H1 (cell line): ENCODE results near the gene SCUBE2. TPM values are rescaled to one million over a fixed set of nuclear protein-coding genes. Genes with fewer than 3 reads are reported as not detected.

Experiments
- CTCF ChIA-PET: fragments of 300-600 bp; sonication (Branson Sonifier 250); formaldehyde crosslinking; loops from one replicate; lab custom pipeline; 2021; ENCODE audit not compliant: partially characterized antibody; lab: Charles Lee
- POLR2A ChIA-PET: fragments of 300-600 bp; sonication (Branson Sonifier 250); formaldehyde crosslinking; loops from one replicate; lab custom pipeline; 2021; ENCODE audit warnings: inconsistent platforms; ENCODE audit not compliant: partially characterized antibody; lab: Charles Lee
- DNase-seq, 2 experiments: peaks; one replicate each; pipeline versions ENCODE4 v3.0.0 to v3.0.0-alpha.2; 2010 to 2022; ENCODE audit warnings: low spot score in 2 of 2, low read depth in 1 of 2, mixed read lengths in 1 of 2
- FAIRE-seq: peaks from 2 replicates; lab custom pipeline; 2011; peaks lifted over from hg19 to GRCh38; lab: Jason Lieb, UNC
- H2AFZ ChIP-seq: 2 replicates; pipeline ENCODE4 v1.8.1; 2012; ENCODE audit warnings: low read length, inconsistent platforms
- H2AK5ac ChIP-seq: 2 replicates; pipeline ENCODE4 v1.6.1; 2013; ENCODE audit warnings: low read depth, low read length
- H2BK120ac ChIP-seq: replicated peaks from 2 replicates; pipeline ENCODE3; 2013; ENCODE audit warnings: low read depth, low read length, inconsistent platforms
- H2BK12ac ChIP-seq: 2 replicates; pipeline ENCODE4 v1.6.1; 2013; ENCODE audit warnings: low read depth, low read length
- H2BK15ac ChIP-seq: 2 replicates; pipeline ENCODE4 v1.6.1; 2013; ENCODE audit warnings: low read length
- H2BK20ac ChIP-seq: 2 replicates; pipeline ENCODE4 v1.6.1; 2013; ENCODE audit warnings: low read length
- H2BK5ac ChIP-seq: 2 replicates; pipeline ENCODE4 v1.6.1; 2013; ENCODE audit warnings: low read depth, low read length
- H3K14ac ChIP-seq: 2 replicates; pipeline ENCODE4 v1.6.1; 2013; ENCODE audit warnings: inconsistent platforms; ENCODE audit not compliant: insufficient read length
- H3K18ac ChIP-seq: 2 replicates; pipeline ENCODE4 v1.6.1; 2013; ENCODE audit warnings: low read length; ENCODE audit errors: extremely low read depth
- H3K23ac ChIP-seq: 2 replicates; pipeline ENCODE4 v1.6.1; 2013; ENCODE audit warnings: inconsistent platforms; ENCODE audit not compliant: insufficient read length
- H3K23me2 ChIP-seq: 2 replicates; pipeline ENCODE4 v1.6.1; 2013; ENCODE audit warnings: low read depth, low read length
- H3K27ac ChIP-seq: 2 replicates; pipeline ENCODE4 v1.6.1; 2011; ENCODE audit warnings: low read depth, low read length, inconsistent platforms
- H3K27me3 ChIP-seq, 4 experiments: replicated peaks in 1 of 4; 1 replicate in 1 of 4; 2 replicates in 3 of 4; pipeline versions ENCODE4 v1.6.1 to v1.8.1; 2011 to 2013; ENCODE audit warnings: low read length in 3 of 4, mild to moderate bottlenecking in 3 of 4, inconsistent platforms in 2 of 4, mixed read lengths in 2 of 4, moderate library complexity in 1 of 4; ENCODE audit not compliant: control insufficient read depth in 3 of 4, insufficient read depth in 3 of 4; ENCODE audit errors: extremely low read depth in 1 of 4
- H3K36me3 ChIP-seq, 4 experiments: 2 replicates each; pipeline versions ENCODE4 v1.6.1 to v1.8.1; 2011 to 2013; ENCODE audit warnings: mild to moderate bottlenecking in 4 of 4, low read length in 3 of 4, moderate library complexity in 2 of 4, control low read depth in 1 of 4, inconsistent platforms in 1 of 4; ENCODE audit not compliant: insufficient read depth in 4 of 4, control insufficient read depth in 2 of 4
- H3K4ac ChIP-seq: replicated peaks from 2 replicates; pipeline ENCODE3; 2013; ENCODE audit warnings: low read length, low read depth, mixed read lengths, inconsistent platforms; ENCODE audit not compliant: insufficient read length
- H3K4me1 ChIP-seq, 4 experiments: replicated peaks in 1 of 4; 1 replicate in 1 of 4; 2 replicates in 3 of 4; pipeline versions ENCODE4 v1.6.1 to v1.8.1; 2011 to 2013; ENCODE audit warnings: low read length in 3 of 4, inconsistent platforms in 2 of 4, mixed read lengths in 1 of 4; ENCODE audit not compliant: insufficient read depth in 4 of 4, control insufficient read depth in 3 of 4
- H3K4me2 ChIP-seq, 2 experiments: 2 replicates each; pipeline versions ENCODE4 v1.6.1 to v1.8.1; 2011 to 2013; ENCODE audit warnings: low read depth in 2 of 2, low read length in 2 of 2, control low read depth in 1 of 2, inconsistent platforms in 1 of 2, mild to moderate bottlenecking in 1 of 2; ENCODE audit not compliant: insufficient read depth in 1 of 2
- H3K4me3 ChIP-seq, 4 experiments: fragments of 200-600, 300-600 bp in 1 of 4; sonication (generic), shearing (Covaris generic), sonication (Bioruptor Twin) in 1 of 4; 2 replicates each; pipeline versions ENCODE4 v1.5.1 to v1.8.1; 2011 to 2016; ENCODE audit warnings: low read length in 4 of 4, low read depth in 3 of 4, control low read depth in 2 of 4, inconsistent platforms in 2 of 4, mild to moderate bottlenecking in 2 of 4, mixed read lengths in 1 of 4, moderate library complexity in 1 of 4; ENCODE audit not compliant: insufficient read depth in 2 of 4; ENCODE audit errors: extremely low read depth in 1 of 4
- H3K56ac ChIP-seq: replicated peaks from 2 replicates; pipeline ENCODE3; 2013; ENCODE audit warnings: low read depth, mild to moderate bottlenecking, mixed read lengths, low read length, inconsistent platforms; ENCODE audit not compliant: insufficient read length
- H3K79me1 ChIP-seq: 2 replicates; pipeline ENCODE4 v1.6.1; 2013; ENCODE audit warnings: low read depth, low read length, control low read depth
- H3K79me2 ChIP-seq, 2 experiments: 2 replicates each; pipeline versions ENCODE4 v1.6.1 to v1.8.1; 2012 to 2013; ENCODE audit warnings: low read length in 2 of 2, mild to moderate bottlenecking in 2 of 2, inconsistent platforms in 1 of 2; ENCODE audit not compliant: insufficient read depth in 2 of 2, control insufficient read depth in 1 of 2
- H3K9ac ChIP-seq, 4 experiments: replicated peaks in 1 of 4; 1 replicate in 1 of 4; 2 replicates in 3 of 4; pipeline versions ENCODE4 v1.6.1 to v1.8.1; 2011 to 2013; ENCODE audit warnings: low read depth in 3 of 4, low read length in 3 of 4, control low read depth in 2 of 4, mild to moderate bottlenecking in 2 of 4, moderate library complexity in 2 of 4, inconsistent platforms in 1 of 4; ENCODE audit errors: extremely low read depth in 1 of 4
- H3K9me3 ChIP-seq, 2 experiments: 2 replicates each; pipeline versions ENCODE4 v1.6.1 to v1.8.1; 2012 to 2013; ENCODE audit warnings: mild to moderate bottlenecking in 2 of 2, moderate library complexity in 2 of 2, control low read depth in 1 of 2, inconsistent platforms in 1 of 2, low read depth in 1 of 2, low read length in 1 of 2, mixed read lengths in 1 of 2; ENCODE audit not compliant: insufficient read depth in 2 of 2
- H4K20me1 ChIP-seq, 2 experiments: replicated peaks in 1 of 2; 2 replicates each; pipeline versions ENCODE3 to v1.8.1; 2011 to 2013; ENCODE audit warnings: inconsistent platforms in 2 of 2, low read length in 2 of 2, mild to moderate bottlenecking in 1 of 2; ENCODE audit not compliant: insufficient read depth in 2 of 2, control insufficient read depth in 1 of 2
- H4K5ac ChIP-seq: 2 replicates; pipeline ENCODE4 v1.6.1; 2013; ENCODE audit warnings: low read length, low read depth, mixed read lengths, inconsistent platforms; ENCODE audit not compliant: insufficient read length
- H4K8ac ChIP-seq: 2 replicates; pipeline ENCODE4 v1.8.0; 2013; ENCODE audit warnings: mild to moderate bottlenecking, moderate library complexity, low read length, inconsistent platforms; ENCODE audit not compliant: insufficient read depth; ENCODE audit errors: extremely low read depth
- H4K91ac ChIP-seq: replicated peaks from 2 replicates; pipeline ENCODE3; 2013; ENCODE audit warnings: low read length, mixed read lengths, inconsistent platforms; ENCODE audit not compliant: insufficient read length
- BACH1 ChIP-seq: IDR thresholded peaks from 2 replicates; pipeline ENCODE4 v1.6.1; 2012; ENCODE audit warnings: low read length, improper control_type of control experiment
- CHD1 ChIP-seq: IDR thresholded peaks from 2 replicates; pipeline ENCODE4 v1.6.1; 2012; ENCODE audit warnings: low read depth, low read length, improper control_type of control experiment
- EGR1 ChIP-seq: IDR thresholded peaks from 2 replicates; pipeline ENCODE4 v1.6.1; 2011; ENCODE audit warnings: low read depth, low read length, borderline replicate concordance
- EP300 ChIP-seq, 2 experiments: IDR thresholded peaks; 1 replicate in 1 of 2; 2 replicates in 1 of 2; pipeline ENCODE4 v1.6.1; 2011 to 2012; ENCODE audit warnings: low read depth in 2 of 2, low read length in 2 of 2, mild to moderate bottlenecking in 2 of 2, borderline replicate concordance in 1 of 2, inconsistent platforms in 1 of 2, moderate library complexity in 1 of 2
- NRF1 ChIP-seq: IDR thresholded peaks from 2 replicates; pipeline ENCODE4 v1.6.1; 2011; ENCODE audit warnings: mild to moderate bottlenecking, low read depth, low read length, improper control_type of control experiment
- RAD21 ChIP-seq, 2 experiments: IDR thresholded peaks in 1 of 2; conservative IDR thresholded peaks in 1 of 2; 2 replicates each; pipeline ENCODE4 v1.6.1; 2011; ENCODE audit warnings: low read depth in 2 of 2, low read length in 2 of 2, improper control_type of control experiment in 1 of 2, inconsistent platforms in 1 of 2, mild to moderate bottlenecking in 1 of 2, moderate library complexity in 1 of 2
- RNF2 ChIP-seq: fragments of 200-900, 300-1000 bp; sonication (generic); IDR thresholded peaks from 2 replicates; pipeline ENCODE4 v1.7.1; 2016; ENCODE audit warnings: borderline replicate concordance, low read depth, mild to moderate bottlenecking, antibody characterized with exemption, low read length; ENCODE audit not compliant: poor library complexity, severe bottlenecking; ENCODE audit errors: missing control alignments
- RXRA ChIP-seq: IDR thresholded peaks from 2 replicates; pipeline ENCODE4 v1.6.1; 2011; ENCODE audit warnings: low read depth, mild to moderate bottlenecking, low read length, moderate library complexity; ENCODE audit not compliant: insufficient read depth
- SP2 ChIP-seq: IDR thresholded peaks from 2 replicates; pipeline ENCODE4 v1.6.1; 2012; ENCODE audit warnings: mild to moderate bottlenecking, low read length, inconsistent platforms
- SUZ12 ChIP-seq: fragments of 200-600 bp; sonication (generic); IDR thresholded peaks from 2 replicates; pipeline ENCODE4 v1.6.1; 2012; ENCODE audit warnings: mild to moderate bottlenecking, inconsistent platforms, low read length, moderate library complexity, mixed read lengths
- TAF7 ChIP-seq: optimal IDR thresholded peaks from 2 replicates; pipeline ENCODE3; 2011; ENCODE audit warnings: low read depth, mild to moderate bottlenecking, inconsistent platforms, low read length, moderate library complexity, borderline replicate concordance
- YY1 ChIP-seq: IDR thresholded peaks from 2 replicates; pipeline ENCODE4 v1.6.1; 2011; ENCODE audit warnings: low read depth, mild to moderate bottlenecking, low read length
- WGBS, 2 experiments: shearing (Covaris generic) in 1 of 2; methylation state at CpG; one replicate each; pipeline versions ENCODE4 v1.1.6 to v1.1.7; 2013 to 2015; ENCODE audit warnings: low lambda C conversion rate in 2 of 2, mixed read lengths in 2 of 2, inconsistent platforms in 1 of 2, low coverage in 1 of 2, missing lambda C conversion rate in 1 of 2; ENCODE audit not compliant: insufficient replicate concordance in 2 of 2, insufficient coverage in 1 of 2, insufficient read length in 1 of 2; ENCODE audit errors: extremely low coverage in 1 of 2, missing lambda C conversion rate in 1 of 2; 5-methylcytosine and 5-hydroxymethylcytosine counted together
- polyA plus RNA-seq, 7 experiments: library from polyadenylated mRNA; depleted of rRNA in 3 of 7; stranded (reverse) in 5 of 7; unstranded in 2 of 7; fragments of >200 nt in 5 of 7; fragments of 200-250 nt in 2 of 7; gene quantifications; 1 replicate in 5 of 7; 2 replicates in 1 of 7; 4 replicates in 1 of 7; pipeline versions ENCODE4 v1.2.1 to v1.2.3, GENCODE V29; 2011 to 2013; ENCODE audit warnings: missing spikeins in 2 of 7, mixed read lengths in 2 of 7
- total RNA-seq: library from RNA; stranded (reverse); fragmentation: NEBNext Ultra II Directional; extraction: Animal tissue kit (Norgen Biotek cat#: 25700); gene quantifications from 2 replicates; pipeline ENCODE4 v1.2.1, GENCODE V29; 2021

SCUBE2 gene
- total and polyA plus RNA-seq, 2 of the 8 experiments (the other 6 are each of a cell fraction or from before 2014, with no cell fraction given): 0.29 to 1.2 TPM

DNA sequence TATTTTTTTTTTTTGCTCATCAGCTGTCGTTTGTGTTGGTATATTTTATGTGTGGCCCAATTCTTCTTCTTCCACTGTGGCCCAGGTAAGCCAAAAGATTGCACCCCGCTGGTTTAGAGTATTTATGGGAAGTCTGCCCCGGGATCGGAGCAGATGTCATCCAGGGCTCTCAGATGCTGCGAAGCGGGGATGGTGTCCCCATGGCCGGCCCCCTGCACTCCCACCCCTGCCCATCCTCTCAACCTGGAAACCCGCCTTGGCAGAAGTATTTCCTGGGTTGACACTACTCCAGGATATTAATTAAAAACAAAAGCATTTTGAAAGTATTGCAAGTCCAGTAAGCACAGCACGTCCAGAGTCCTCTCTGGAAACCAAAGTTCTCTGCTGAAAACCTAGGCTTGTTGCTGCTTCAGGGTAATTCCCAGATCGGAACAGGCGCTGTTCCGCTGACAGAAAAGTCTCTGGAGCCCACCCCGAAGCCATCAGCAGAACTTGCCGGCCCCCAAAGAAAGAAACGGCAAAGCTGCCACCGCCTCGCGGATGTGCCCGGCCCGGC lies 833 bp downstream of the SCUBE2 start:
- H4K20me1 ChIP-seq: no peaks in the 10 kb centered on the region
- no peak overlapping the region for H3K9ac ChIP-seq
- H3K4me2 ChIP-seq: peak overlapping the region; percentile 54 to 88
- FAIRE-seq: no peak
- H2BK12ac ChIP-seq: no peak overlapping the region
- no peak overlapping the region for H2AFZ ChIP-seq
- H3K27ac ChIP-seq: no peak overlapping the region
- H3K14ac ChIP-seq: no peak overlapping the region
- no peak for DNase-seq
- no peaks in the 10 kb centered on the region for H3K36me3 ChIP-seq
- peaks cover 7% of the 10 kb centered on the region; the same call in 1 of the 2 replicates for H3K23me2 ChIP-seq
- H3K9me3 ChIP-seq: no peaks in the 10 kb centered on the region
- peak overlapping the region; percentile 2; the same call in 1 of the 2 replicates for H4K8ac ChIP-seq
- peaks cover 11 to 36% (median 30%) of the 10 kb centered on the region in 4 experiments for H3K27me3 ChIP-seq
- H2AK5ac ChIP-seq: no peak overlapping the region
- peak overlapping the region; percentile 23 to 70 (median 42) for H3K4me3 ChIP-seq
- no peak overlapping the region for H3K18ac ChIP-seq
- H2BK120ac ChIP-seq: no peak overlapping the region
- H3K56ac ChIP-seq: no peak overlapping the region
- 40% methylated on average over 14 of the region's 20 CpGs; no CpG with 5 or more reads in 1 of the 2 experiments for WGBS, 2 experiments
- POLR2A ChIA-PET: interaction anchor here (0.6 to 1.6 kb wide), 2 partner anchors 15 to 274 kb away, joined by 3 to 4 read pairs; no protein-coding TSS in a partner anchor
- H4K91ac ChIP-seq: no peak overlapping the region
- no peak overlapping the region for H2BK5ac ChIP-seq
- H3K79me1 ChIP-seq: no peaks in the 10 kb centered on the region
- CTCF ChIA-PET: interaction anchor here (1.1 to 12.2 kb wide), 3 partner anchors 16 to 45 kb away, joined by 3 to 177 read pairs (median 10); no protein-coding TSS in a partner anchor
- peaks cover 1 to 4% (median 3%) of the 10 kb centered on the region in 4 experiments; a peak in 5 of 7 replicates for H3K4me1 ChIP-seq
- no peak overlapping the region for H3K23ac ChIP-seq
- no peaks in the 10 kb centered on the region for H3K79me2 ChIP-seq
- H4K5ac ChIP-seq: no peak overlapping the region
- H3K4ac ChIP-seq: no peak overlapping the region
- no peak overlapping the region for H2BK15ac ChIP-seq
- no peak overlapping the region for H2BK20ac ChIP-seq
- TF ChIP-seq SUZ12 (no peak), RAD21 (IDR thresholded peaks at IDR 0.05 in 1 of 2, conservative IDR thresholded peaks at IDR 0.05 in 1 of 2; ENCODE audit: low read depth in 2 of 2, low read length in 2 of 2) (no peak), NRF1 (no peak), SP2 (no peak), BACH1 (no peak), EGR1 (no peak), TAF7 (no peak), CHD1 (no peak), RNF2 (no peak), RXRA (no peak), YY1 (no peak), EP300 (IDR thresholded peaks at IDR 0.05; ENCODE audit: borderline replicate concordance in 1 of 2, low read depth in 2 of 2, low read length in 2 of 2) (no peak)
